ENCODE results near the gene ZMYM2. TPM values are rescaled to one million over a fixed set of nuclear protein-coding genes. Genes with fewer than 3 reads are reported as not detected.

Gene ZMYM2
- total and polyA plus RNA-seq, 10 of the 15 experiments (the other 5 are each of a cell fraction or from before 2014, with no cell fraction given): 9.5 to 60.4 (median 34.6) TPM

DNA sequence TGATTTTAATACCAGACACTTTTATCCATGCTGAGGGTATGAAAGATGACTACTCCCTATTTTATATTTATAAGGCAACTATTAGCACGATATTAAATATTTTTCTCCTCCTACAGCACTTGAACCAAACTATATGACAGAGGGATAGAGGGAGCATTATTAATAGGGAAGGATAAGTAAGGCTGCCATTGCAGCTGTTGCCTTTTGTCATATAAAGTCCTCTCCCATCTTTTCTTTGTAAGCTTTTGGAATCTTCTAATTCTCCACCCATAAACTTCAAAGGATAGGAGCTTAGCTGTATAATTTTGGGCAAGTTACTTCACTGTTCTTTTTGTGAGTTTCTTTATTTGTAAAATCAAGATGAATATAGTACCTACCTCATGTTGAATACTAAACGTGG is 95.4 kb downstream of the ZMYM2 start:
- POLR2A ChIA-PET: no interaction called here
- in situ Hi-C loops (cut with MboI): no loop called here

More for the DNA sequence above, 95.4 kb downstream of the ZMYM2 start:
- ATAC-seq (no peak), FAIRE-seq (no peak), DNase-seq (ENCODE audit: low read depth, low spot score) (no peak)
- Histone ChIP-seq H3K27ac (ENCODE audit: control insufficient read depth, insufficient read depth) (no peak overlapping the region), H3K9me3 (replicated peaks; ENCODE audit: control insufficient read depth, insufficient read depth, low read length) (no peaks in the 10 kb centered on the region), H3K4me2 (ENCODE audit: control insufficient read depth, insufficient read depth) (no peak overlapping the region), H4K20me1 (ENCODE audit: control insufficient read depth, insufficient read depth) (no peaks in the 10 kb centered on the region), H3K4me3 (no peak overlapping the region), H3K79me2 (ENCODE audit: control insufficient read depth, insufficient read depth, low read length) (no peaks in the 10 kb centered on the region), H3K9ac (ENCODE audit: control insufficient read depth, insufficient read depth, low read length) (no peak overlapping the region), H3K4me1 (ENCODE audit: control insufficient read depth, insufficient read depth, low read length) (no peaks in the 10 kb centered on the region), H3K36me3 (ENCODE audit: control insufficient read depth in 2 of 2, insufficient read depth in 2 of 2, low read length in 1 of 2) (peaks cover 0 to 15% of the 10 kb centered on the region in 2 experiments; a peak in 3 of 4 replicates), H2AFZ (ENCODE audit: control insufficient read depth, low read depth, low read length) (no peak overlapping the region), H3K27me3 (replicated peaks in 1 of 2; ENCODE audit: control insufficient read depth in 2 of 2, insufficient read depth in 2 of 2, low read length in 1 of 2) (no peaks in the 10 kb centered on the region)
- intact Hi-C loops (cut with micrococcal nuclease; ENCODE audit: unreplicated experiment): no loop called here
- TF ChIP-seq TCF3 (IDR thresholded peaks at IDR 0.05; ENCODE audit: borderline replicate concordance, insufficient read depth, low read depth, low read length) (no peak), ZNF274 (IDR thresholded peaks at IDR 0.05; ENCODE audit: insufficient read depth, insufficient read length) (no peak)
- TF ChIP-seq, protein P1, sequence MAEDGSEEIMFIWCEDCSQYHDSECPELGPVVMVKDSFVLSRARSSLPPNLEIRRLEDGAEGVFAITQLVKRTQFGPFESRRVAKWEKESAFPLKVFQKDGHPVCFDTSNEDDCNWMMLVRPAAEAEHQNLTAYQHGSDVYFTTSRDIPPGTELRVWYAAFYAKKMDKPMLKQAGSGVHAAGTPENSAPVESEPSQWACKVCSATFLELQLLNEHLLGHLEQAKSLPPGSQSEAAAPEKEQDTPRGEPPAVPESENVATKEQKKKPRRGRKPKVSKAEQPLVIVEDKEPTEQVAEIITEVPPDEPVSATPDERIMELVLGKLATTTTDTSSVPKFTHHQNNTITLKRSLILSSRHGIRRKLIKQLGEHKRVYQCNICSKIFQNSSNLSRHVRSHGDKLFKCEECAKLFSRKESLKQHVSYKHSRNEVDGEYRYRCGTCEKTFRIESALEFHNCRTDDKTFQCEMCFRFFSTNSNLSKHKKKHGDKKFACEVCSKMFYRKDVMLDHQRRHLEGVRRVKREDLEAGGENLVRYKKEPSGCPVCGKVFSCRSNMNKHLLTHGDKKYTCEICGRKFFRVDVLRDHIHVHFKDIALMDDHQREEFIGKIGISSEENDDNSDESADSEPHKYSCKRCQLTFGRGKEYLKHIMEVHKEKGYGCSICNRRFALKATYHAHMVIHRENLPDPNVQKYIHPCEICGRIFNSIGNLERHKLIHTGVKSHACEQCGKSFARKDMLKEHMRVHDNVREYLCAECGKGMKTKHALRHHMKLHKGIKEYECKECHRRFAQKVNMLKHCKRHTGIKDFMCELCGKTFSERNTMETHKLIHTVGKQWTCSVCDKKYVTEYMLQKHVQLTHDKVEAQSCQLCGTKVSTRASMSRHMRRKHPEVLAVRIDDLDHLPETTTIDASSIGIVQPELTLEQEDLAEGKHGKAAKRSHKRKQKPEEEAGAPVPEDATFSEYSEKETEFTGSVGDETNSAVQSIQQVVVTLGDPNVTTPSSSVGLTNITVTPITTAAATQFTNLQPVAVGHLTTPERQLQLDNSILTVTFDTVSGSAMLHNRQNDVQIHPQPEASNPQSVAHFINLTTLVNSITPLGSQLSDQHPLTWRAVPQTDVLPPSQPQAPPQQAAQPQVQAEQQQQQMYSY (CRISPR knock-in tag; IDR thresholded peaks at IDR 0.05): no peak
- ChIA-PET CTCF (no interaction called here), SMC1A (ENCODE audit: uncharacterized antibody, unreplicated experiment) (no interaction called here), RAD21 (ENCODE audit: unreplicated experiment) (no interaction called here)
- BruUV-seq (replicated peaks): no TSS peak
- WGBS (ENCODE audit: insufficient coverage, insufficient replicate concordance, low lambda C conversion rate, missing lambda C conversion rate): 93% methylated on average over 2 of the region's 2 CpGs
